ENCODE measurements around the gene ACIN1.
"Not testable (repeated sequence)": the region's sequence is repeated elsewhere in the genome, so short reads cannot be mapped to it uniquely, and the experiment has no call there.

The ACIN1 gene

GRCh38 chr14:23040100-23040499 lies 54.8 kb downstream of the ACIN1 start:
- no peak for DNase-seq

- no peak for DNase-seq
Measured at GRCh38 chr14:23035303-23036144, 59.4 kb downstream of the ACIN1 start.

GRCh38 chr14:23034498-23035302 lies 60.2 kb downstream of the ACIN1 start, which contains the start of gene PSMB5:
Gene PSMB5 (minus strand): TSS chr14:23034900. CDS start chr14:23034881, 19 bp downstream.
- peak; percentile 94 for DNase-seq

GRCh38 chr14:23033801-23034497 lies 61.0 kb downstream of the ACIN1 start:
- peak; percentile 37 for DNase-seq

GRCh38 chr14:23033251-23033727 lies 61.6 kb downstream of the ACIN1 start:
- no peak for DNase-seq

GRCh38 chr14:23030936-23031335 lies 64.0 kb downstream of the ACIN1 start:
- DNase-seq = no peak

GRCh38 chr14:23028799-23029198 lies 66.1 kb downstream of the ACIN1 start:
- DNase-seq = no peak

- no peak for DNase-seq
Measured at GRCh38 chr14:23025151-23025814, 69.7 kb downstream of the ACIN1 start.

- DNase-seq = no peak
Measured at GRCh38 chr14:23024612-23025075, 70.3 kb downstream of the ACIN1 start.

- no peak for DNase-seq
Measured at GRCh38 chr14:23023795-23024152, 71.2 kb downstream of the ACIN1 start.

- DNase-seq = no peak
Measured at GRCh38 chr14:23023022-23023794, 71.7 kb downstream of the ACIN1 start.

- no peak for DNase-seq
Measured at GRCh38 chr14:23021889-23022442, 73.0 kb downstream of the ACIN1 start.

- DNase-seq = no peak
Measured at GRCh38 chr14:23021434-23021833, 73.5 kb downstream of the ACIN1 start.

GRCh38 chr14:23020143-23021128 lies 74.5 kb downstream of the ACIN1 start:
- no peak for DNase-seq

GRCh38 chr14:23018107-23018506 lies 76.8 kb downstream of the ACIN1 start:
- no peak for DNase-seq

- DNase-seq = no peak
Measured at GRCh38 chr14:23017091-23017490, 77.8 kb downstream of the ACIN1 start.

- DNase-seq = no peak
Measured at GRCh38 chr14:23015618-23016017, 79.3 kb downstream of the ACIN1 start.

GRCh38 chr14:23013749-23014054 lies 81.2 kb downstream of the ACIN1 start:
- DNase-seq = not testable (repeated sequence)

GRCh38 chr14:23013054-23013748 lies 81.7 kb downstream of the ACIN1 start:
- no peak for DNase-seq

All from suppressor macrophage treated with lipopolysaccharide for 4 hours (primary cell).